OCI-LY1 (cell line): ENCODE results near the gene TARP.

Source experiments
- H2AFZ ChIP-seq: fragments of 200-600 bp; sonication (generic), shearing (Covaris generic); 2 replicates; pipeline ENCODE4 v1.6.0; 2014; ENCODE audit warnings: antibody characterized with exemption, mild to moderate bottlenecking, low read length
- H3F3A ChIP-seq: fragments of 200-600 bp; sonication (generic), shearing (Covaris generic); 2 replicates; pipeline ENCODE4 v1.6.0; 2014; ENCODE audit warnings: mild to moderate bottlenecking, antibody characterized with exemption, low read length, moderate library complexity; ENCODE audit not compliant: insufficient read depth
- H3K27ac ChIP-seq: fragments of 200-600 bp; sonication (generic); 2 replicates; pipeline ENCODE4 v1.5.1; 2014; ENCODE audit warnings: low read length, mixed run types, mild to moderate bottlenecking, low read depth; ENCODE audit not compliant: poor library complexity, severe bottlenecking
- H3K27me3 ChIP-seq: fragments of 200-600 bp; sonication (generic); 2 replicates; pipeline ENCODE4 v1.6.0; 2014; ENCODE audit warnings: antibody characterized with exemption, mild to moderate bottlenecking, low read length, moderate library complexity; ENCODE audit not compliant: insufficient read depth
- H3K36me3 ChIP-seq: fragments of 200-600 bp; sonication (generic); 2 replicates; pipeline ENCODE4 v1.6.1; 2014; ENCODE audit warnings: mild to moderate bottlenecking, antibody characterized with exemption, low read length, moderate library complexity, mixed read lengths; ENCODE audit not compliant: insufficient read depth
- H3K4me1 ChIP-seq: fragments of 200-600 bp; sonication (generic); 2 replicates; pipeline ENCODE4 v1.5.1; 2014; ENCODE audit warnings: mild to moderate bottlenecking, low read length, moderate library complexity; ENCODE audit not compliant: insufficient read depth, severe bottlenecking
- H3K4me2 ChIP-seq: fragments of 200-600 bp; sonication (generic), shearing (Covaris generic); 2 replicates; pipeline ENCODE4 v1.6.1; 2014; ENCODE audit warnings: low read length
- H3K4me3 ChIP-seq: fragments of 200-600 bp; sonication (generic); 2 replicates; pipeline ENCODE4 v1.5.1; 2014; ENCODE audit warnings: low read length, low read depth, mild to moderate bottlenecking, mixed read lengths; ENCODE audit not compliant: poor library complexity, severe bottlenecking
- H3K79me2 ChIP-seq: fragments of 200-600 bp; shearing (Covaris generic); 2 replicates; pipeline ENCODE4 v1.6.1; 2016; ENCODE audit warnings: mixed run types, low read length, mixed read lengths; ENCODE audit not compliant: insufficient read depth
- H3K9ac ChIP-seq: fragments of 200-600 bp; sonication (generic), shearing (Covaris generic); 2 replicates; pipeline ENCODE4 v1.6.1; 2014; ENCODE audit warnings: mild to moderate bottlenecking, low read length, mixed read lengths
- H3K9me2 ChIP-seq: fragments of 200-600 bp; sonication (generic), shearing (Covaris generic); 2 replicates; pipeline ENCODE4 v1.6.1; 2014; ENCODE audit warnings: low read depth, mild to moderate bottlenecking, low read length, mixed read lengths
- H3K9me3 ChIP-seq: fragments of 200-600 bp; shearing (Covaris generic); 2 replicates; pipeline ENCODE4 v1.6.1; 2014; ENCODE audit warnings: low read length, mixed read lengths
- H4K20me1 ChIP-seq: fragments of 200-600 bp; sonication (generic), shearing (Covaris generic); 2 replicates; pipeline ENCODE4 v1.6.0; 2016; ENCODE audit warnings: mild to moderate bottlenecking, low read length; ENCODE audit not compliant: insufficient read depth
- CTCF ChIP-seq: fragments of 200-600 bp; sonication (generic), shearing (Covaris generic); IDR thresholded peaks from 2 replicates; pipeline ENCODE4 v1.5.1; 2017; ENCODE audit warnings: mild to moderate bottlenecking, antibody characterized with exemption, low read length, moderate library complexity, mixed read lengths
- EZH2 ChIP-seq: fragments of 200-600 bp; sonication (generic), shearing (Covaris generic); IDR thresholded peaks from 2 replicates; pipeline ENCODE4 v1.8.0; 2017; ENCODE audit warnings: borderline replicate concordance, mixed run types, mild to moderate bottlenecking, antibody characterized with exemption, low read length, moderate library complexity, mixed read lengths

Gene TARP

GRCh38 chr7:38283107-38283506 lies 9.7 kb upstream of the TARP start:
- Histone ChIP-seq H3K9me3 (no peaks in the 10 kb centered on the region), H3F3A (no peaks in the 10 kb centered on the region), H2AFZ (no peak overlapping the region), H3K36me3 (no peaks in the 10 kb centered on the region), H3K4me1 (no peaks in the 10 kb centered on the region), H3K4me3 (no peak overlapping the region), H3K9me2 (no peaks in the 10 kb centered on the region), H4K20me1 (no peaks in the 10 kb centered on the region), H3K27ac (no peak overlapping the region), H3K27me3 (peaks cover 3% of the 10 kb centered on the region; the same call in 1 of the 2 replicates), H3K79me2 (no peaks in the 10 kb centered on the region), H3K4me2 (no peak overlapping the region), H3K9ac (no peak overlapping the region)
- TF ChIP-seq CTCF = no peak
- no peak for TF ChIP-seq EZH2

GRCh38 chr7:38282081-38282480 lies 8.6 kb upstream of the TARP start:
- H3K9me3 ChIP-seq = no peaks in the 10 kb centered on the region
- H3K79me2 ChIP-seq = no peaks in the 10 kb centered on the region
- no peaks in the 10 kb centered on the region for H3K36me3 ChIP-seq
- H3K27ac ChIP-seq = no peak overlapping the region
- no peak overlapping the region for H3K4me2 ChIP-seq
- no peak overlapping the region for H2AFZ ChIP-seq
- TF ChIP-seq CTCF (no peak), EZH2 (no peak)
- H3K4me1 ChIP-seq = no peaks in the 10 kb centered on the region
- H3F3A ChIP-seq = no peaks in the 10 kb centered on the region
- peaks cover 3% of the 10 kb centered on the region; the same call in 1 of the 2 replicates for H3K27me3 ChIP-seq
- no peak overlapping the region for H3K9ac ChIP-seq
- no peaks in the 10 kb centered on the region for H4K20me1 ChIP-seq
- no peak overlapping the region for H3K4me3 ChIP-seq
- H3K9me2 ChIP-seq = no peaks in the 10 kb centered on the region

- H3K9ac ChIP-seq = no peak overlapping the region
- H3K27me3 ChIP-seq = peaks cover 3% of the 10 kb centered on the region; the same call in 1 of the 2 replicates
- TF ChIP-seq CTCF (no peak), EZH2 (no peak)
- no peak overlapping the region for H3K4me3 ChIP-seq
- no peaks in the 10 kb centered on the region for H4K20me1 ChIP-seq
- no peak overlapping the region for H3K4me2 ChIP-seq
- no peaks in the 10 kb centered on the region for H3K4me1 ChIP-seq
- H3K79me2 ChIP-seq = no peaks in the 10 kb centered on the region
- no peak overlapping the region for H3K27ac ChIP-seq
- H2AFZ ChIP-seq = no peak overlapping the region
- no peaks in the 10 kb centered on the region for H3F3A ChIP-seq
- no peaks in the 10 kb centered on the region for H3K9me3 ChIP-seq
- no peaks in the 10 kb centered on the region for H3K36me3 ChIP-seq
- no peaks in the 10 kb centered on the region for H3K9me2 ChIP-seq
These were observed 7.8 kb upstream of the TARP start for GRCh38 chr7:38281266-38281665.
